GM12878 (cell line): ENCODE data around the gene ARL4D. TPM values are rescaled to one million over a fixed set of nuclear protein-coding genes. Genes with fewer than 3 reads are reported as not detected.

Source experiments
- ATAC-seq: fragments of 200-7000 bp; cut with Tn5 transposase; 3 replicates; pipeline ENCODE4 v1.9.1; 2020; ENCODE audit warnings: mild to moderate bottlenecking, moderate library complexity
- BruUV-seq: library from RNA; stranded (reverse); fragments of 400-500 nt; replicated peaks from 2 replicates; lab custom pipeline; 2021; lab: Mats Ljungman, UMichigan
- CTCF ChIA-PET: fragments of 300-600 bp; sonication (Branson Sonifier 250); formaldehyde crosslinking; extraction: SDS; loops from one replicate; lab custom pipeline; 2021; ENCODE audit warnings: inconsistent platforms; lab: Yijun Ruan, JAX
- POLR2A ChIA-PET: fragments of 350-600 bp; formaldehyde crosslinking; extraction: SDS; loops from one replicate; lab custom pipeline; 2021; ENCODE audit warnings: inconsistent platforms; lab: Charles Lee
- RAD21 ChIA-PET: fragments of 300-600 bp; sonication (Branson Sonifier 250); formaldehyde crosslinking; loops from one replicate; lab custom pipeline; 2023; ENCODE audit warnings: antibody characterized with exemption; ENCODE audit not compliant: unreplicated experiment; lab: Charles Lee
- SMC1A ChIA-PET: fragments of 300-600 bp; sonication (Branson Sonifier 250); formaldehyde crosslinking; loops from one replicate; lab custom pipeline; 2023; ENCODE audit not compliant: unreplicated experiment, uncharacterized antibody; lab: Charles Lee
- DNase-seq: peaks from one replicate; pipeline ENCODE4 v3.0.0-alpha.2; 2011; ENCODE audit warnings: low read depth, low spot score
- FAIRE-seq: peaks from 3 replicates; lab custom pipeline; 2011; peaks lifted over from hg19 to GRCh38; lab: Jason Lieb, UNC
- H2AFZ ChIP-seq: 2 replicates; pipeline ENCODE4 v1.6.0; 2011; ENCODE audit warnings: low read depth, low read length, control low read depth; ENCODE audit not compliant: control insufficient read depth
- H3K27ac ChIP-seq: 2 replicates; pipeline ENCODE4 v1.5.1; 2011; ENCODE audit warnings: control low read depth; ENCODE audit not compliant: control insufficient read depth, insufficient read depth
- H3K27me3 ChIP-seq, 2 experiments: replicated peaks in 1 of 2; 2 replicates each; pipeline versions ENCODE4 v1.6.0 to v1.6.1; 2011; ENCODE audit warnings: low read length in 1 of 2; ENCODE audit not compliant: control insufficient read depth in 2 of 2, insufficient read depth in 2 of 2
- H3K36me3 ChIP-seq, 2 experiments: 2 replicates each; pipeline ENCODE4 v1.5.1; 2011; ENCODE audit warnings: low read length in 1 of 2; ENCODE audit not compliant: control insufficient read depth in 2 of 2, insufficient read depth in 2 of 2
- H3K4me1 ChIP-seq: 2 replicates; pipeline ENCODE4 v1.6.1; 2011; ENCODE audit warnings: mild to moderate bottlenecking, low read length, moderate library complexity, mixed read lengths; ENCODE audit not compliant: control insufficient read depth, insufficient read depth
- H3K4me2 ChIP-seq: 2 replicates; pipeline ENCODE4 v1.6.0; 2011; ENCODE audit warnings: control low read depth; ENCODE audit not compliant: control insufficient read depth, insufficient read depth
- H3K4me3 ChIP-seq: fragments of 200-600 bp; sonication (generic); 2 replicates; pipeline ENCODE4 v1.5.1; 2016
- H3K79me2 ChIP-seq: 2 replicates; pipeline ENCODE4 v1.6.0; 2011; ENCODE audit warnings: low read length; ENCODE audit not compliant: control insufficient read depth, insufficient read depth
- H3K9ac ChIP-seq: 2 replicates; pipeline ENCODE4 v1.8.0; 2011; ENCODE audit warnings: low read length, control low read depth, mixed read lengths; ENCODE audit not compliant: control insufficient read depth, insufficient read depth
- H3K9me3 ChIP-seq: replicated peaks from 3 replicates; pipeline ENCODE4 v1.5.1; 2011; ENCODE audit warnings: mild to moderate bottlenecking, low read length; ENCODE audit not compliant: control insufficient read depth, insufficient read depth
- H4K20me1 ChIP-seq: 2 replicates; pipeline ENCODE4 v1.6.0; 2011; ENCODE audit not compliant: control insufficient read depth, insufficient read depth
- ASH2L ChIP-seq: fragments of 300-600, 200-600 bp; sonication (generic); IDR thresholded peaks from 2 replicates; pipeline ENCODE4 v1.6.1; 2017; ENCODE audit warnings: low read depth, mild to moderate bottlenecking, borderline replicate concordance
- CHD1 ChIP-seq: IDR thresholded peaks from 2 replicates; pipeline ENCODE4 v1.6.1; 2012; ENCODE audit warnings: low read depth, low read length, improper control_type of control experiment
- CHD2 ChIP-seq: IDR thresholded peaks from 2 replicates; pipeline ENCODE4 v1.6.1; 2011; ENCODE audit warnings: low read depth, low read length, improper control_type of control experiment, borderline replicate concordance
- EP300 ChIP-seq, 2 experiments: fragments of 150-350 bp in 1 of 2; IDR thresholded peaks; 2 replicates each; pipeline ENCODE4 v1.6.1; 2011 to 2012; ENCODE audit warnings: low read depth in 2 of 2, low read length in 2 of 2, borderline replicate concordance in 1 of 2, improper control_type of control experiment in 1 of 2, inconsistent platforms in 1 of 2; ENCODE audit not compliant: control insufficient read depth in 1 of 2
- NFYA ChIP-seq: IDR thresholded peaks from 2 replicates; pipeline ENCODE4 v1.6.1; 2011; ENCODE audit warnings: low read depth, mild to moderate bottlenecking, low read length, improper control_type of control experiment, borderline replicate concordance
- NR2C1 ChIP-seq: fragments of 450-650 bp; IDR thresholded peaks from 2 replicates; pipeline ENCODE4 v1.6.1; 2017; ENCODE audit warnings: antibody characterized with exemption, mild to moderate bottlenecking, moderate library complexity
- RELB ChIP-seq: fragments of 450-650 bp; IDR thresholded peaks from 2 replicates; pipeline ENCODE4 v1.6.1; 2017; ENCODE audit warnings: low read depth, mild to moderate bottlenecking, moderate library complexity
- REST ChIP-seq: IDR thresholded peaks from 2 replicates; pipeline ENCODE4 v1.6.1; 2012; ENCODE audit warnings: mild to moderate bottlenecking, low read depth, low read length
- SP1 ChIP-seq: IDR thresholded peaks from one replicate; pipeline ENCODE4 v1.6.1; 2011; ENCODE audit warnings: low read depth, low read length
- SUZ12 ChIP-seq: fragments of 200-600 bp; sonication (generic); IDR thresholded peaks from one replicate; pipeline ENCODE4 v1.6.1; 2018; ENCODE audit warnings: antibody characterized with exemption, mild to moderate bottlenecking; ENCODE audit not compliant: unreplicated experiment
- WGBS: methylation state at CpG from one replicate; pipeline ENCODE4 v1.1.6; 2016; ENCODE audit warnings: low lambda C conversion rate; ENCODE audit not compliant: insufficient replicate concordance, insufficient coverage; ENCODE audit errors: missing lambda C conversion rate; 5-methylcytosine and 5-hydroxymethylcytosine counted together
- in situ Hi-C: fragments of 300-500 bp; cut with MboI; formaldehyde crosslinking; loops from 9 replicates; pipeline ENCODE4 v1.14.3; 2018; ENCODE audit warnings: mixed read lengths
- intact Hi-C: fragments of 100-400 bp; cut with micrococcal nuclease; formaldehyde crosslinking; loops from one replicate; pipeline ENCODE4 v1.14.2; 2022; ENCODE audit not compliant: unreplicated experiment
- polyA plus RNA-seq, 11 experiments: library from polyadenylated mRNA; depleted of rRNA in 4 of 11; unstranded in 6 of 11; stranded (reverse) in 5 of 11; fragments of >200 nt; fragmentation: Nextera tagmentation in 4 of 11; fragmentation: Illumina TruSeq in 1 of 11; extraction: Ambion mirVana in 4 of 11; extraction: Trizol in 1 of 11; gene quantifications; 1 replicate in 1 of 11; 2 replicates in 10 of 11; pipeline versions ENCODE4 v1.2.1 to v1.2.3, GENCODE V29; 2011 to 2016; ENCODE audit warnings: inconsistent platforms in 2 of 11, missing spikeins in 2 of 11, low read depth in 1 of 11
- total RNA-seq, 4 experiments: library from RNA; depleted of rRNA in 3 of 4; stranded (reverse); fragments of >200 nt in 3 of 4; fragmentation: Illumina TruSeq in 1 of 4; extraction: Trizol in 1 of 4; gene quantifications; 2 replicates each; pipeline versions ENCODE4 v1.2.1 to v1.2.3, GENCODE V29; 2013 to 2021
- TF ChIP-seq, protein P1 (sequence below): fragments of 450-650 bp; IDR thresholded peaks from 2 replicates; pipeline ENCODE4 v1.6.1; 2017; ENCODE audit warnings: mild to moderate bottlenecking, moderate library complexity

Gene ARL4D
- total and polyA plus RNA-seq, 10 of the 15 experiments (the other 5 are each of a cell fraction or from before 2014, with no cell fraction given), result 0.10 to 1.5 (median 0.75) TPM

GRCh38 chr17:43428524-43428923, 29.7 kb downstream of the ARL4D start (continued):
- no peak for TF ChIP-seq RELB
- no peak for TF ChIP-seq NR2C1
- no peak for TF ChIP-seq ASH2L
- TF ChIP-seq CHD2, result no peak
- TF ChIP-seq NFYA, result no peak
- TF ChIP-seq, all 136 proteins: peak for 0

- no peak overlapping the region for H3K9ac ChIP-seq
- H3K9me3 ChIP-seq, result no peaks in the 10 kb centered on the region
- H3K79me2 ChIP-seq, result no peaks in the 10 kb centered on the region
- intact Hi-C loops (no loop called here), in situ Hi-C loops (no loop called here)
- ATAC-seq, result no peak
- no peak overlapping the region for H2AFZ ChIP-seq
- no peak overlapping the region for H3K4me2 ChIP-seq
- H3K4me1 ChIP-seq, result no peaks in the 10 kb centered on the region
- no peaks in the 10 kb centered on the region for H3K36me3 ChIP-seq
- no peaks in the 10 kb centered on the region for H4K20me1 ChIP-seq
- ChIA-PET RAD21 (no interaction called here), CTCF (interaction anchor here (0.9 to 1.1 kb wide), 2 partner anchors 37 to 39 kb away, joined by 4 read pairs; no protein-coding TSS in a partner anchor), SMC1A (no interaction called here), POLR2A (no interaction called here)
- no peaks in the 10 kb centered on the region; a peak in 1 of 4 replicates for H3K27me3 ChIP-seq
- BruUV-seq, result no TSS peak
- DNase-seq, result no peak
- no peak overlapping the region for H3K27ac ChIP-seq
- FAIRE-seq, result no peak
- no peak overlapping the region for H3K4me3 ChIP-seq
- WGBS, result 23% methylated on average over 6 of the region's 6 CpGs
- TF ChIP-seq REST (no peak), SP1 (no peak), EP300 (IDR thresholded peaks at IDR 0.05; ENCODE audit: borderline replicate concordance in 1 of 2, control insufficient read depth in 1 of 2, low read depth in 2 of 2, low read length in 2 of 2) (no peak), CHD1 (no peak), SUZ12 (no peak)
- TF ChIP-seq, protein P1, sequence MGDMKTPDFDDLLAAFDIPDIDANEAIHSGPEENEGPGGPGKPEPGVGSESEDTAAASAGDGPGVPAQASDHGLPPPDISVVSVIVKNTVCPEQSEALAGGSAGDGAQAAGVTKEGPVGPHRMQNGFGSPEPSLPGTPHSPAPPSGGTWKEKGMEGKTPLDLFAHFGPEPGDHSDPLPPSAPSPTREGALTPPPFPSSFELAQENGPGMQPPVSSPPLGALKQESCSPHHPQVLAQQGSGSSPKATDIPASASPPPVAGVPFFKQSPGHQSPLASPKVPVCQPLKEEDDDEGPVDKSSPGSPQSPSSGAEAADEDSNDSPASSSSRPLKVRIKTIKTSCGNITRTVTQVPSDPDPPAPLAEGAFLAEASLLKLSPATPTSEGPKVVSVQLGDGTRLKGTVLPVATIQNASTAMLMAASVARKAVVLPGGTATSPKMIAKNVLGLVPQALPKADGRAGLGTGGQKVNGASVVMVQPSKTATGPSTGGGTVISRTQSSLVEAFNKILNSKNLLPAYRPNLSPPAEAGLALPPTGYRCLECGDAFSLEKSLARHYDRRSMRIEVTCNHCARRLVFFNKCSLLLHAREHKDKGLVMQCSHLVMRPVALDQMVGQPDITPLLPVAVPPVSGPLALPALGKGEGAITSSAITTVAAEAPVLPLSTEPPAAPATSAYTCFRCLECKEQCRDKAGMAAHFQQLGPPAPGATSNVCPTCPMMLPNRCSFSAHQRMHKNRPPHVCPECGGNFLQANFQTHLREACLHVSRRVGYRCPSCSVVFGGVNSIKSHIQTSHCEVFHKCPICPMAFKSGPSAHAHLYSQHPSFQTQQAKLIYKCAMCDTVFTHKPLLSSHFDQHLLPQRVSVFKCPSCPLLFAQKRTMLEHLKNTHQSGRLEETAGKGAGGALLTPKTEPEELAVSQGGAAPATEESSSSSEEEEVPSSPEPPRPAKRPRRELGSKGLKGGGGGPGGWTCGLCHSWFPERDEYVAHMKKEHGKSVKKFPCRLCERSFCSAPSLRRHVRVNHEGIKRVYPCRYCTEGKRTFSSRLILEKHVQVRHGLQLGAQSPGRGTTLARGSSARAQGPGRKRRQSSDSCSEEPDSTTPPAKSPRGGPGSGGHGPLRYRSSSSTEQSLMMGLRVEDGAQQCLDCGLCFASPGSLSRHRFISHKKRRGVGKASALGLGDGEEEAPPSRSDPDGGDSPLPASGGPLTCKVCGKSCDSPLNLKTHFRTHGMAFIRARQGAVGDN, result no peak
Observed at GRCh38 chr17:43430936-43431713, 32.3 kb downstream of the ARL4D start.
